KMS-11 (cell line): ENCODE results near the gene KRT39.

ENCODE experiments used
- H2AFZ ChIP-seq: fragments of 200-600 bp; sonication (generic); 2 replicates; pipeline ENCODE4 v1.6.1; 2016; ENCODE audit warnings: antibody characterized with exemption, mixed run types, low read depth
- H3K27ac ChIP-seq: fragments of 200-600 bp; sonication (generic); 2 replicates; pipeline ENCODE4 v1.6.1; 2016; ENCODE audit warnings: mild to moderate bottlenecking, mixed run types
- H3K27me3 ChIP-seq: fragments of 200-600 bp; sonication (generic); 2 replicates; pipeline ENCODE4 v1.6.1; 2017; ENCODE audit warnings: mild to moderate bottlenecking, low read depth, mixed run types, moderate library complexity; ENCODE audit not compliant: insufficient read depth
- H3K36me3 ChIP-seq: fragments of 200-600 bp; sonication (generic); 2 replicates; pipeline ENCODE4 v1.6.1; 2017; ENCODE audit warnings: mild to moderate bottlenecking, mixed run types; ENCODE audit not compliant: insufficient read depth
- H3K4me1 ChIP-seq: fragments of 200-600 bp; sonication (generic); 2 replicates; pipeline ENCODE4 v1.6.1; 2016; ENCODE audit warnings: mild to moderate bottlenecking, low read depth, mixed run types; ENCODE audit not compliant: poor library complexity, severe bottlenecking
- H3K4me2 ChIP-seq: fragments of 200-600 bp; sonication (generic); 2 replicates; pipeline ENCODE4 v1.7.0; 2016; ENCODE audit warnings: mild to moderate bottlenecking, mixed run types
- H3K4me3 ChIP-seq: fragments of 200-600 bp; sonication (generic); IDR thresholded peaks from 2 replicates; pipeline ENCODE4 v1.6.1; 2017; ENCODE audit warnings: low read depth, low read length, mixed read lengths; ENCODE audit not compliant: insufficient read depth
- H3K79me2 ChIP-seq: fragments of 200-600 bp; sonication (generic); 2 replicates; pipeline ENCODE4 v1.6.1; 2016; ENCODE audit warnings: low read depth, mixed run types; ENCODE audit not compliant: insufficient read depth
- H3K9ac ChIP-seq: fragments of 200-600 bp; sonication (generic); 2 replicates; pipeline ENCODE4 v1.6.1; 2016; ENCODE audit warnings: mild to moderate bottlenecking, mixed run types
- H4K20me1 ChIP-seq: fragments of 200-600 bp; sonication (generic); 2 replicates; pipeline ENCODE4 v1.6.1; 2016; ENCODE audit warnings: mild to moderate bottlenecking, mixed run types; ENCODE audit not compliant: insufficient read depth
- CTCF ChIP-seq: fragments of 200-600 bp; sonication (generic); conservative IDR thresholded peaks from 2 replicates; pipeline ENCODE4 v1.6.1; 2017; ENCODE audit warnings: low read depth, mild to moderate bottlenecking, antibody characterized with exemption, low read length, moderate library complexity, mixed read lengths

KRT39 gene

GRCh38 chr17:40984226-40984625 lies 17.5 kb upstream of the KRT39 start, which contains the start of gene KRT40:
TSS of gene KRT40 (minus strand) at chr17:40984326. CDS start at chr17:40984273, 53 bp downstream.
- H3K4me1 ChIP-seq, result no peaks in the 10 kb centered on the region

DNA sequence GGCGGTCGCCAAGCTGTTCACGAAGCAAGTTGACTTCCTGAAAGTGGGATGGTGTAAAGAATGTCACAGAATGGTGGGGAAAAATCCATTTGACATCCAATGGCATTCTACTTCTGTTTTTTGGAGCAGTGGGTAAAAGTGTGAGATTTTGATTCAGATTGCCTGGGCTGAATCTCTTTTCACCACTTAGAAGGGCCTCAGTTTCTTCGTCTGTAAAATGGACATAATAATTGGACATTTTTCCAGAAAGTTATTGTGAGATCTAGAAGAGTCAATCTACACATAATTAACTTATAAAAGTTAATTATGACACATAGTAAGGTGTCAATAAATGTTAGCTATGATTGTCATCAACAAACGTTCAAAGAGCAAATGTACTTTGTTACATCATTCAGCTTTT lies 14.4 kb upstream of the KRT39 start:
- no peaks in the 10 kb centered on the region for H4K20me1 ChIP-seq

More at GRCh38 chr17:40984226-40984625, 17.5 kb upstream of the KRT39 start, which contains the start of gene KRT40:
- Histone ChIP-seq H3K9ac (no peak within 1 kb of the TSS), H3K79me2 (no peaks in the 10 kb centered on the region), H3K36me3 (no peaks in the 10 kb centered on the region), H2AFZ (no peak within 1 kb of the TSS), H3K27ac (no peak within 1 kb of the TSS), H3K27me3 (no peaks in the 10 kb centered on the region), H3K4me3 (no peak within 1 kb of the TSS), H3K4me2 (no peak within 1 kb of the TSS), H4K20me1 (no peaks in the 10 kb centered on the region)
- no peak for TF ChIP-seq CTCF

GRCh38 chr17:40980596-40980995 lies 13.8 kb upstream of the KRT39 start:
- H3K4me1 ChIP-seq, result no peaks in the 10 kb centered on the region
- H2AFZ ChIP-seq, result no peak overlapping the region
- no peaks in the 10 kb centered on the region for H3K36me3 ChIP-seq
- no peaks in the 10 kb centered on the region for H3K79me2 ChIP-seq
- H3K4me2 ChIP-seq, result no peak overlapping the region
- no peak overlapping the region for H3K27ac ChIP-seq
- H3K27me3 ChIP-seq, result no peaks in the 10 kb centered on the region
- H3K9ac ChIP-seq, result no peak overlapping the region
- H3K4me3 ChIP-seq, result no peak overlapping the region
- no peak for TF ChIP-seq CTCF
- H4K20me1 ChIP-seq, result no peaks in the 10 kb centered on the region

More for the DNA sequence above, 14.4 kb upstream of the KRT39 start:
- Histone ChIP-seq H2AFZ (no peak overlapping the region), H3K27me3 (no peaks in the 10 kb centered on the region), H3K27ac (no peak overlapping the region), H3K4me1 (no peaks in the 10 kb centered on the region), H3K36me3 (no peaks in the 10 kb centered on the region), H3K9ac (no peak overlapping the region), H3K4me3 (no peak overlapping the region), H3K79me2 (no peaks in the 10 kb centered on the region), H3K4me2 (no peak overlapping the region)
- TF ChIP-seq CTCF, result no peak

- Histone ChIP-seq H4K20me1 (no peaks in the 10 kb centered on the region), H3K27ac (no peak overlapping the region), H3K9ac (no peak overlapping the region), H3K79me2 (no peaks in the 10 kb centered on the region), H3K4me1 (no peaks in the 10 kb centered on the region), H3K4me2 (no peak overlapping the region), H3K4me3 (no peak overlapping the region), H3K27me3 (no peaks in the 10 kb centered on the region), H2AFZ (no peak overlapping the region), H3K36me3 (no peaks in the 10 kb centered on the region)
- no peak for TF ChIP-seq CTCF
These were observed 13.4 kb upstream of the KRT39 start for GRCh38 chr17:40980117-40980516.
